NCI-H1694 treated with DMSO at 0.1 percent for 48 hours (cell line): ENCODE measurements around the gene CRY1.
"Not testable (repeated sequence)": the region's sequence is repeated elsewhere in the genome, so short reads cannot be mapped to it uniquely, and the experiment has no call there.

Experiments
- DNase-seq: peaks from one replicate; lab custom pipeline; 2025; lab: John Stamatoyannopoulos, UW

The CRY1 gene

DNA sequence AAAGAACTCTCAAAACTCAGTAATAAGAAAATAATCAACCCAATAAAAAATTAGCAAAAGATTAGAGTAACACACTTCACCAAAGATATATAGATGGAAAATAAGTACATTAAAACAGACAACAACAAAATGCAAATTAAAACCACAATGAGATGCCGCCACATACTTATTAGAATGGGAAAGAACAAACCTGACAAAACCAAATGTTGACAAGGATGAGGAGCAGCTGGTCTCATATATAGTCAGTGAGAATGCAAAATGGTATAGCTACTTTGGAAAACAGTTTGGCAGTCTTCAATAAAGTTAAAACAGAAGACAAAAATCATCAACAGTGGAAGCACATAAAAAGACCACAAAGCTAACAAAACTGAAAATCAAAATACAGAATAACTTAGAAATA is 29.1 kb downstream of the CRY1 start:
- DNase-seq = no peak

DNA sequence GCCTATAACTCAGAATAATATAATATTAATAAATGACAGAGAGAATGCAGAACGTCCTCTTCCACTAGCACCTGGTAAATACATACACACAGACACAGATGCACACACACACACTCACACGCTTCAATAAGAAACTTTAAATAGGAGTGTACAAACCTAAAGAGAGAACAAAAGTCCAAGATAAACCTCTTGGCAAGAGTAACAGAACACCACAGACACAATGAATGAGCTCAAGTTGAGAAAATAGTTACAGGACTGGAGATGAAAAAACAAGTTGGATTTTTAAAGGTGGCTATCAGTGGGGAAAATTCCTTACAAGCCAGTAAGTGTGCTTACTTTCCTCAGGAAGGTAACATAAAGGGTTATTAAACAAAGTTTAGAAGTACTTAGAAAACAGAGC is 35.2 kb downstream of the CRY1 start:
- DNase-seq = no peak

DNA sequence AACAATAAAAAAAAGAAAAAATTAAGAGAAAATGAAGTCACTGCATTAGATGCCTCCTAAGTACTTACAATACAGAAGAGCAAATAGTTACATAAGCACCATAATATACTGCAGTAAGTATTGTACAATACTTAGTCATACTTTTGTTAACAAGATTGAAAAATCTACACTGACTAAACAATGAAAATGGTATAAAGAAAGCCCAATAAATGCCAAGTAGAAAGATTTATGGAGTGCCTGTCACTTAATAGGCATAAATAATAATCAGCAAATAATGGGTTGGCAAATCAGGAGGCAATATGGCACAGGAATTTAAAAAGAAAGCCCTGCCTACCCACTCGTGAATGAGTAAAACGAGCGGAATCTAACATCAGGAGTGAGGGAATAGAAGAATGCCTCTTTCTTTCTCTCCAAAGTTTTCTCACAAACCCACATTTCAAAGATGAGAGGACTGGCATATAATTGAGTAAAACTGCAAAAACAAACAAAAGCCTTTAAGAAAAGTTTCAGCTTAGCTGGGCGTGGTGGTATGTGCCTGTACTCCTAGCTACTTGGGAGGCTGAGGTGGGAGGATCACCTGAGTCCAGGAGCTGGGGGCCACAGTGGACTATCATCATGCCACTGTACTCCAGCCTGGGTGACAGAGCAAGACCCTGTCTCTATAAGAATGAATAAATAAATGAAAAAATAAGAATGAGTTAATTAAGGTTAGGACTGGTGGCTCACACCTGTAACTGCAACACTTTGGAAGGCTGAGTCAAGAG is 36.1 kb downstream of the CRY1 start:
- no peak for DNase-seq

DNA sequence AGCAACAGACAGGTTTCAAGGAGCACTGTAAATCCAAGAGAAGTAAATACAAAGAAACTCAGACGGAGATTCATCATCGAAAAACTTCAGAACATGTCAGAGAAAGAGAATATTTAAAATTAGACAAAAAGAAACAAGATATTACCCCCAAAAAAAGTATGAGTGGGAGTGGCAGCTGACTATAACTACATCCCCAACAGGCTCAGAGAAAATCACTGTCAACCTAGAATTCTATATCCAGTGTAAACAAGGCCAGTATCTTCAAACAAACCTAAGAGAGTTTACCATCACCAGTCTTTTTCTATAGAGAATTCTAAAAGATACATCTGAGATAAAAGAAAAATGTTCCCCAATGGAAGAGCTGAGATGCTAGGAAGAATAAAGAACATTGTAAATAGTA is 39.6 kb downstream of the CRY1 start:
- no peak for DNase-seq

DNA sequence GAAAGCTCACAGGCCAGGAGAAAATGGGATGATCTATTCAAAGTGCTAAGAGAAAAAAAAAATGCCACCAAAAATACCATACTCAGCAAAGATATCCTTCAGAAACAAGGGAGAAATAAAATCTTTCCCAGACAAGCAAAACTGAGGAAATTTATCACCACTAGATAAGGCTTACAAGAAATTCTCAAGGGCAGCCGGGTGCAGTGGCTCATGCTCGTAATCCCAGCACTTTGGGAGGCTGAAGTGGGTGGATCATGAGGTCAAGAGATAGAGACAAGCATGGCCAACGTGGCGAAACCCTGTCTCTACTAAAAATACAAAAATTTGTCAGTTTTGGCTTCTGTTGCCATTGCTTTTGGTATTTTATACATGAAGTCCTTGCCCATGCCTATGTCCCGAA is 48.2 kb downstream of the CRY1 start:
- no peak for DNase-seq

DNA sequence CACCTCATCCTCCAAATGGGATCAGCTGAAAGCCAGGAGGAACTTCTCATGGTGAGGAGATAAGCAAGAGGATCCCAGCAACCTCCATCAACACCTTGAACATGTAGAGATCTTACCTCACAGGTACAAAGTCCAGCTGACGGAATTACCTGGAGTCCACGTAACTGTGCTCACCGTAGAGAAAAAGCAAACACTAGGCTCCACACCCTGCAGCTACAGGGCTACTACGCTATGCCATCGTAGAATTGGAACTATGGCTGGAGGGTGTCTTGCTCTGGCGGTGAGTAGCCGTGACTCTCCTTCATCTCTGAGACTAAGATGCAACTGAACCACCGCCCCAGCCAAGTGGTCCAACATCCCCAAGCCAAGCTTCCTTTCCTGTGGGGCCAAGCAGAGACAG is 50.5 kb downstream of the CRY1 start:
- no peak for DNase-seq

DNA sequence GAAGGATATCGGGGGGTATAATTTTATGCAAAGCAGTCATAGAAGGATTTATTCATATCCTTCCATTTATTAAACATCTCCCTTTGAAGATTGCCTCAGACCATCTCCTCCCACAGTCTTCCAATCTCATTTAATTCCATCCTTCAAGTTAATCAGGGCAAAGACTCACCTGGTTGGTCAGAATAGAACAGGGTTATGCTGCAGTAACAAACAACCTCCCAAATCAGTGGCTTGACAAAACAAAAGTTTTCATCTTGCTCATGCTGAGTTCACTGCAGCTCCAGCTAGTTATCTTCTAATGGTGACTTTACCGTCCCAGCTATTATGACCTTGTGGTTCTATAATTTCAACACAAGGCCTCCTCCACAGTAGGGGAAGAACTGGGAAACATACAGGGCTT is 57.6 kb downstream of the CRY1 start:
- DNase-seq = no peak

DNA sequence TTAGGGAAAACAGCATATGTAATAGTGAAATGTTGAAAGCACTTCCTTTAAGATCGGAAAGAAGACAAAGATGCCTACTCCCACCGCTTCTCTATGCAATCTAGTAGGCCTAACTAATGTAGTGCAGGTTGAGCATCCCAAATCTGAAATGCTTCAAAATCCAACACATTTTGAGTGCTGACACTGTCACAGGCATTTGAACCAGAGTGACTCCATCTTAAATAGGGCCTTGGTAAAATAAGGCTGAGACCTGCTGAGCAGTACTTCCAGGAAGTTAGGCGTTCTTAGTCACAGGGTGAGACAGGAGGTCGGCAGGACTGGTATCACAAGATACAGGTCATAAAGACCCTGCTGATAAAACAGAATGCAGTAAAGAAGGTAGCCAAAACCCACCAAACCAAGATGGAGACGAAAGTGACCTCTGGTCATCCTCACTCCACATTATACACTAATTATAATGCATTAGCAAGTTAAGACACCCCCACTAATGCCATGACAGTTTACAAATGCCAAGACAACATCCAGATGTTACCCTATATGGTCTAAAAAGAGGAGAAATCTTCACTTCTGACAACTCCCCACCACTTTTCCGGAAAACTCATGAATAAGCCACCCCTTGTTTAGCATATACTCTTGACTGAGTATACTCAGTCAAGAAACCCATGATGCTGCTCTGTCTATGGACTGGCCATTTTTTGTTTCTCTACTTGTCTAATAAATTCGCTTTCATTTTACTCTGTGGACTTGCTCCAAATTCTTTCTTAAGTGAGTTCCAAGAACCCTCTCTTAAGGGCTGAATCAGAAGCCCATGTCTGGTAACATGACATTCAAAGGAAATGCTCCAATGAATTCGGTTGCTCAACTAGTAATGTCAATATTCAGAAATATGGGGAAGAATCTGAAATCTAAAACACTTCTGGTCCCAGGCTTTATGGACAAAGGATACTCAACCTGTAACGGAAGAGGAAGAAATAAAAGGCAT is 59.3 kb downstream of the CRY1 start:
- DNase-seq = no peak

DNA sequence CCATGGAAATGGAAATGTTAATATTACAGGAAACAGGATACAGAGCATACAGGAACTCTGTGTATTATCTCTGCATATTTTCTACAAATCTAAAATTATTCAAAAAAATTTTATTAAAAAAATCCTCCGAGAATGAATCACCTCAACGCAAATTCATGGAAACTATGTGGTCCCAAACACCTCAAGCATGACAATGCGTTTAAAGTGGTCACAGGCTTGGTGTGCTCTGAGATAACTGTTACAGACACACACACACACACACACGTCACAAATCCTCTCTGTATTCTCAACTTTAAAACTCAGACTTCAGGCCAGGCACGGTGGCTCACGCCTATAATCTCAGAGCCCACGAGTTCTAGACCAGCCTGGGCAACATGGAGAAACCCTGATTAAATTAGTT is 61.1 kb downstream of the CRY1 start:
- no peak for DNase-seq

DNA sequence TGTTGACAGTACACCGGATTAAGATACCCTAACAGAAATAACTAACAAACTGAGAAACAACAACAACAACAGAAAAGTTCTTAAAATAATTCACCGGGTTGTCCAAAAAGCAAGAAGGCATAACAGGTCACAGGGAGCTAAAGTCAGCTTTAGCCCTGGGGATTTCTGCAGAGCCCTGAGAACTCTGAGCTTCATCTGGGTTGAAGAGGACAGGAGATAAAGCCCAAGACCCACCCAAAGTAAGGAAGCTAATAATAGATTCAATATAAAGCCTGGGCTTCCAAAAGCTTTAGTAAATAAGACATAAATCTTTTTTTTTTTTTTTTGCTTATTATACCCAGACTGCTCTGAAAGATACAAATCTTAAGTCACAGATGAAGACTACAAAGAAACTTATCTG is 62.3 kb downstream of the CRY1 start:
- DNase-seq = no peak

DNA sequence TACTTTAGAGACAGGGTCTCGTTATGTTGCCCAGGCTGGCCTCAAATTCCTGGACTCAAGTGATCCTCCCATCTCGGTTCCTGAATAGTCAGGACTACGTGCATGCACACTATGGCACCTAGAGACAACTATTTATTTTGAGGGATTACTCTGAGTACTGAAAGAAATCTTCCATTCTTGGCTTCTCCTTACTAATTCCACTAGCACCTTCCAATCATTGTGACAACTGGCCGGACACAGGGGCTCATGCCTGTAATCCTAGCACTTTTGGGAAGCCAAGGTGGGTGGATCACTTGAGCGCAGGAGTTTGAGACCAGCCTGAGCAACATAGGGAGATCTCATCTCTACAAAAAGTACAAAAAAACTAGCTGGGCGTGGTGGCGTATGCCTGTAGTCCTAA is 64.3 kb downstream of the CRY1 start:
- no peak for DNase-seq

DNA sequence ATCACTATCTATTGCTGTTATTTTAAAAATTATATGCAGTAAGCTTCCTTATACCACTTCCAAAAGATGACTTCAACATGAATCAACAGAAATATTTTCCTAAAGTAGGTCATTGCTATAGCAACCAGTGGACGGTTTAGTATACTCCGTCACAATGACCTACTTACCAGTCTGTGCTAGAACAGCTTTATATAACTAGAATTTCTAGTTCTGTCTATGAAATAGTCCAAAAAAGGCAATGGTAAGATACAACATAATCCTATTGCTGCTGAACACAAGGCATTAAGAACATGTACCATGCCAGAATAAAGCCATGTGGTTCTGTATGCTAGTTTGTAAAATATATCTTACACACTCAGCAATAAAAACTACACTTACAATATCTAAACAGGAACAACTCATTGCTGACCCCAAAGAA is 65.7 kb downstream of the CRY1 start:
- peak; percentile 3 for DNase-seq

DNA sequence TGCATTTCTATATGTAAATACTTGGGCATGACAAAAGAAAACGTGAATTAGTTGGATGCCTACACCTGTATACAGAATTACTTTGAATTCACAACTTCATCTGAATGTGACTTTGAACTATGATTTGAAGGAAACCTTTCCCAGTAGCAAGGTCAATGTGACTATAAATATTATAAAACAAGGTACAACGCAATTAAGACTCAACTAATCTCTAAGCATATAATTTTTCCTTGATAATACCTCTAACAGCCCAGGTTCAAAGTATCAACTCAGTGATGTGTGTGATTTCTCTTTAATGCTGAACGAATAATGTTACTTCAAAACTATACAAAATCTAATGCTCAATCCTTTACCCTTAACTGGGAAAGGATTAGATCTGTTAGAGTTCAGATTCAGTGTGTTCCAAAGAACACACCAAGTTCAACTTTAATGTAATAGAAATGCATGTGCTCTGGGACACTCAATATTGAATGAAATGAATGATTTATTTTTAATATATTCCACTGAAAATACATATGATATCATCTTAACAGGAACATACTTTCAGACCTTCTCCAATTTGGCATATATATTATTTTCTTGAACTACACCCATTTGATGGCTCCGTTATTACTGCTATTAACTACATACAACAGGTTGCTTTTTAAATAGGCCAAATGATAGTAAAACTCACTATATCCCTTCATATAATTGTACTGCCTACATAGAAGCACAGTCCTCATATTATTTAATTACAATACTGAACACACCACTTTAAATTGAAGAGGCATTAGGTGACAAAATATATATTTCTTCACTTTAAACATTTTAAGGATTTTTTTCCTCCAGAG is 66.3 kb downstream of the CRY1 start:
- no peak for DNase-seq

DNA sequence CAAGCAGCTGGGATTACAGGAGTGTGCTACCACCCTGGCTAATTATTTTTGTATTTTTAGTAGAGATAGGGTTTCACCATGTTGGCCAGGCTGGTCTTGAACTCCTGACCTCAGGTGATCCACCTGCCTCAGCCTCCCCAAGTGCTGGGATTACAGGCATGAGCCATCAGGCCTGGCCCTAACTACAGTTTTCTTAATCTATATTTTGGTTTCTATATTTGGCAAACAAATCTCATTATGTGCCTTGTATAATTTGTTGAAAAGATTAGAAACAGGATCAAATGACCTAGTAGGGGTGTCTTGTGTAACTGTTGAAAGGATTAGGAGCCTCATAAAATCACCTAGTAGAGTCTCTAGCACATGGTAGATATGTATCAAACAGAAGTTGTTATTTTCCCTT is 67.0 kb downstream of the CRY1 start:
- not testable (repeated sequence) for DNase-seq

DNA sequence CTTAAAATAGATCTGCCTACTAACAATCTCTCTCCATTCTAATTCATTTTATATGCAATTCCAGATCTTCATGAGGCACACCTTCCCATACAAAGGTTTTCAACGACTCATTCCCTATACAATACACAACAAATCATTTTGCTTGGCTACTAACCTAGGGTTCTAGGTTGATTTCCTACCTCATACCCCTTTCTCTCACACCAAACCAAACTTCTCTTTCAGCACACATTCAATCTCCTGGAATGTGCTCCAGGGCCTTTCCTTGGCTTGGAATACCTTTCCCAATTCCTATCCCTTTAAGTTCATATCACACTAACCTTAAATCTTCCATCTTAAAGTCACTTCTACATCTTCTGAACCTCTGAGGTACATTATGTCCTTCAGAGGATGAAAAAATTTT is 67.7 kb downstream of the CRY1 start:
- no peak for DNase-seq

DNA sequence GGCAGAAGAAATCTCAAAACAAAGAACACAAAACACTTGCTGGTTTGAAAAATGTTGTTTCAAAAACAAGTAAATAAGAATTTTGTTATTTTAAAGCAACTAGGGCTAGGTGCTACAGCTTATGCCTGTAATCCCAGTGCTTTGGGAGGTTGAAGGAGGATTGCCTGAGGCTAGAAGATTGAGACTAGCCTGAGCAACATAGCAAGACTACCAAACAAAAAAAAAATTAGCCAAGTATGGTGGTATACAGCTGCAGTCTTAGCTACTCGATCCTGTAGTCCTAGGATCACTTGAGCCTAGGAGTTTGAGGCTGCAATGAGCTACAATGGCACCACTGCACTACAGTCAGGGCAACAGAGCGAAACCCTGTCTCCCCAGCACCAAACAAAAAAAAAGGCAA is 73.8 kb downstream of the CRY1 start:
- no peak for DNase-seq

DNA sequence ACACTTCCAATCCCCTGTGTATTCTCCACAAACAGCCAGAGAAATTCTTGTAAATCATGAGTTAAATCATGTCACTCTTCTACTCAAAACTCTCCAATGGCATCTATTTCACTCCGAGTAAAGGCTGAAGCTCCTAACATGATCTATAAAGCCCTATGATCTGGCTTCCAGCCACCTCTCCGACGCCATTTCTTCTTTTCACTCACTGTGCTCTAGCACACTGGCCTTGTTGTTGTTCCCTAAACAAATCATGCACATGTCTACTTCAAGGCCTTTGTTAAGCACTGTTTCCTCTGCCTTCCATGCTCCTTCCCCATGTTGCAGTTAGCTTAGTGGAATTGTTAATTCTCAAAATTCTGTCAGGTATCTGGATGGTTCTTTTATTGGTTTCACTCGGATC is 76.3 kb downstream of the CRY1 start:
- no peak for DNase-seq

DNA sequence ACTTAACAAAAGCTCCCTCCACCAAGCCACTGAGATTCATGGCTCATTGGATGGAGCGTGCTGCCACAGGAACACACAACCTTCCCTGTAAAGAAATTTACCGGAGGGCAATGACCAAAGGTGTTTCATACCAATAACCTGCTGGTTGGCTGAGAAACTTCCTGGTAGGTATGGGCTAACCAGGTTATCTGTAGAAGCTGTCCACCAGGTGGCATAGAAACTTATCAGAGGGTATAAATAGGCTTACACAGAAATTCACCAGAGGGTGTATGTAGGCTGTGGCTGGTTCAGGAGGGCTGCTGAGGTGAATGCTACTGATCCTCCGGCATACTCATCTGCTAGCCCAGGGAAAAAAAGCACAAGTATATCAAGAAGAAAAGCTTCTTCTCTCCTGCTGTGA is 79.3 kb downstream of the CRY1 start:
- no peak for DNase-seq

DNA sequence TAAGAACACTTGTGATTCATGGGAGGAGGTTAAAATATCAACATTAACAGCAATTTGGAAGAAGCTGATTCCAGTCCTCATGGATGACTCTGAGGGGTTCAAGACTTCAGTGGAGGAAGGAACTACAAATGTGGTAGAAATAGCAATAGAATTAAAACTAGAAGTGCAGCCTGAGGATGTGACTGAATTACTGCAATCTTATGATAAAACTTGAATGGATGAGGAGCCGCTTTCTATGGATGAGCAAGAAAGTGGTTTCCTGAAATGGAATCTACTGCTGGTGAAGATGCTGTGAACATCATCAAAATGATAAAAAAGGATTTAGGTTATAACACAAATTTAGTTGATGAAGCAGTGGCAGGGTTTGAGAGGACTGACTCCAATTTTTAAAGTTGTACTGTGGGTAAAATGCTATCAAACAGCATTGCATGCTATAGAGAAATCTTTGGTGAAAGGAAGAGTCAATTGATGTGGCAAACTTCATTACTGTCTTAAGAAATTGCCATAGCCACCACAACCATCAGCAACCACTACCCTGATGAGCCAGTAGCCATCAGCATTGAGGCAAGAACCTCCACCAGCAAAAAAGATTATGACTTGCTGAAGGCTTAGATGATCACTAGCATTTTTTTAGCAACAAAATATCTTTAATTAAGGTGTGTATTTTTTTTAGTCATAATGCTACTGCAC is 80.5 kb downstream of the CRY1 start:
- no peak for DNase-seq

DNA sequence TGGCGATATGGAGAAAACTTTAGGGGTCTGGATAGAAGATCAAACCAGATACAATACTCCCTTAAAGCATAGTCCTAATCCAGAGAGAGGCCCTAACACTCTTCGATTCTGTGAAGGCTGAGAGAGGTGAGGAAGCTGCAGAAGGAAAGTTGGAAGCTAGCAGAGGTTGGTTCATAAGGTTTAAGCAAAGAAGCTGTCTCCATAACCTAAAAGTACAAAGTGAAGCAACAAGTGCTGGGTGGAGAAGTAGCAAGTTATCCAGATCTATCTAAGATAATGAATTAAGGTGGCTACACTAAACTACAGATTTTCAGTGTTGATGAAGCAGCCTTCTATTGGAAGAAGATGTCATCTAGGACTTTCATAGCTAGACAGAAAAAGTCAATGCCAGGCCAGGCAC is 81.8 kb downstream of the CRY1 start:
- no peak for DNase-seq

DNA sequence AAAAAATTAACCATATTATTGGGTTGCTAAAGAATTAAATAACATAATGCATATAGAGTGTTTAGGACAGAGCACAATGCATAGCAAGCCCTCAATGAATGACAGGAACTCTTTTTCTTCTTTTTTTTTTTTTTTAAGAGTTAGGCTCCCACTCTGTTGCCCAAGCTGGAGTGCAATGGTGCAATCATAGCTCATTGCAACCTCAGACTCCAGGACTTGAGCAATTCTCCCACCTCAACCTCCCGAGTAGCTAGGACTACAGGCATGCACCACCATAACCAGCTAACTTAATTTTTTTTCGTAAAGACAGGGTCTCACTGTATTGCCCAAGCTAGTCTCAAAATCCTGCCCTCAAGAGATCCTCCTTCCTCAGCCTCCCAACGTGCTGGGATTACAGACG is 85.9 kb downstream of the CRY1 start:
- no peak for DNase-seq

DNA sequence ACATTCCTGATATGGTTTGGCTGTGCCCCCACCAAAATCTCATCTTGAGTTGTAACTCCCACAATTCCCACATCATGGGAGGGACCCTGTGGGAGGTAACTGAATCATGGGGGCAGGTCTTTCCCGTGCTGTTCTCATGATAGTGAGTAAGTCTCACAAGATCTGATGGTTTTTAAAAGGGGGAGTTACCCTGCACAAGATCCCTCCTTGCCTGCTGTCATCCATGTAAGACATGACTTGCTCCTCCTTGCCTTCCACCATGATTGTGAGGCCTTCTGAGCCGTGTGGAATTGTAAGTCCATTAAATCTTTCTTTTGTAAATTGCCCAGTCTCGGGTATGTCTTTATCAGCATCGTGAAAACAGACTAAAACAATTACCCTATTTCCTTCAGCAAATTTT is 90.7 kb downstream of the CRY1 start:
- DNase-seq = not testable (repeated sequence)
